GM12801 (cell line): ENCODE results near the gene TMOD1.

Experiments
- CTCF ChIP-seq: IDR thresholded peaks from one replicate; pipeline ENCODE4 v1.5.1; 2011; ENCODE audit warnings: control low read depth; ENCODE audit not compliant: insufficient read length; ENCODE audit errors: extremely low read depth

Gene TMOD1

GRCh38 chr9:97556036-97556720 lies 54.7 kb downstream of the TMOD1 start:
- TF ChIP-seq CTCF = no peak

GRCh38 chr9:97556721-97557605 lies 55.5 kb downstream of the TMOD1 start:
- no peak for TF ChIP-seq CTCF

GRCh38 chr9:97557606-97558095 lies 56.2 kb downstream of the TMOD1 start:
- TF ChIP-seq CTCF = no peak

GRCh38 chr9:97558701-97559101 lies 57.2 kb downstream of the TMOD1 start:
- no peak for TF ChIP-seq CTCF

GRCh38 chr9:97559111-97559514 lies 57.6 kb downstream of the TMOD1 start:
- no peak for TF ChIP-seq CTCF

GRCh38 chr9:97560154-97560553 lies 58.7 kb downstream of the TMOD1 start:
- no peak for TF ChIP-seq CTCF

- TF ChIP-seq CTCF = no peak
Measured at GRCh38 chr9:97560851-97561250, 59.4 kb downstream of the TMOD1 start.
